Measurements from ENCODE around the gene TAS1R3.

DNA sequence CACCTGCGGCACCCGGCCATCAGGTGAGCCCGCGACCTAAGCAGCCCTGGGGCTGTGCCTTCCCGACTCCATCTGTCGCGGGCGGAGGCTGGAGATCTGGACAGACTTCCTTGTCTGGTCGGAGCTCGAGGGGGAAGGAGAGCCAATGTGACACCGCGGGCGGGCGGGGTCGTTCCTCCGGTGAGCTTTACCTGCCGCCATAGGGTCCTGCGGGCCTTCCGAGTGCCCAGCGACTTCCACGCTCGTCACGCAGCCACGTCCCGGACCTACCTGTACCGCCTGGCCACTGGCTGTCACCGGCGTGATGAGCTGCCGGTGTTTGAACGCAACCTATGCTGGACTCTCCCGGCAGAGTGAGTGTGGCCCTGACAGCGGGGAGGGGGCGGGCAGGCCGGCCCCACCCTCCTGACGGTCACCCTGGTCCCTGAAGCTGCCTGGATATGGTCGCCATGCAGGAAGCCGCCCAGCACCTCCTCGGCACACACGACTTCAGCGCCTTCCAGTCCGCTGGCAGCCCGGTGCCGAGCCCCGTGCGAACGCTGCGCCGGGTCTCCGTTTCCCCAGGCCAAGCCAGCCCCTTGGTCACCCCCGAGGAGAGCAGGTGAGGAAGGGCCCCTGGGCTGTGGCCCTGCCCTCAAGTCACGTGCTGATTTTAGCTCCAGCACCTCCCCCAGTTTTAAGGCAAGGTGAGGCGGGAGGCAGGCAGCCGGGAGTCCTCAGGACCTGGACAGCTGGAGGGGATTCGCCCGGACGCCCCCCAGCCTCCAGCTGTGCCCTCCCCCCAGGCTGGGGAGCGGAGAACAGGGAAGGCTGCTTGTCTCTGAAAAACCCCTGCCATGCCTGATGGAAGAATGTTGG is 21.6 kb upstream of the TAS1R3 start:
- TF ChIP-seq, protein P1, sequence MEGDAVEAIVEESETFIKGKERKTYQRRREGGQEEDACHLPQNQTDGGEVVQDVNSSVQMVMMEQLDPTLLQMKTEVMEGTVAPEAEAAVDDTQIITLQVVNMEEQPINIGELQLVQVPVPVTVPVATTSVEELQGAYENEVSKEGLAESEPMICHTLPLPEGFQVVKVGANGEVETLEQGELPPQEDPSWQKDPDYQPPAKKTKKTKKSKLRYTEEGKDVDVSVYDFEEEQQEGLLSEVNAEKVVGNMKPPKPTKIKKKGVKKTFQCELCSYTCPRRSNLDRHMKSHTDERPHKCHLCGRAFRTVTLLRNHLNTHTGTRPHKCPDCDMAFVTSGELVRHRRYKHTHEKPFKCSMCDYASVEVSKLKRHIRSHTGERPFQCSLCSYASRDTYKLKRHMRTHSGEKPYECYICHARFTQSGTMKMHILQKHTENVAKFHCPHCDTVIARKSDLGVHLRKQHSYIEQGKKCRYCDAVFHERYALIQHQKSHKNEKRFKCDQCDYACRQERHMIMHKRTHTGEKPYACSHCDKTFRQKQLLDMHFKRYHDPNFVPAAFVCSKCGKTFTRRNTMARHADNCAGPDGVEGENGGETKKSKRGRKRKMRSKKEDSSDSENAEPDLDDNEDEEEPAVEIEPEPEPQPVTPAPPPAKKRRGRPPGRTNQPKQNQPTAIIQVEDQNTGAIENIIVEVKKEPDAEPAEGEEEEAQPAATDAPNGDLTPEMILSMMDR (IDR thresholded peaks at IDR 0.05; ENCODE audit: low read depth, low read length): no peak
- TF ChIP-seq EZH2phosphoT487 (IDR thresholded peaks at IDR 0.05; ENCODE audit: low read depth): no peak

Data from OCI-LY3 (cell line).